Ovary (tissue), 3 donors: Measurements from ENCODE around the gene SEC61B.

Experiments used
- EP300 ChIP-seq: sonication (generic); formaldehyde crosslinking; IDR thresholded peaks from one replicate; pipeline ENCODE4 v1.6.1; 2017; ENCODE audit warnings: antibody characterized with exemption
- POLR2A ChIP-seq: fragments of 450-650 bp; IDR thresholded peaks from one replicate; pipeline ENCODE4 v1.6.1; 2017; ENCODE audit warnings: antibody characterized with exemption, mild to moderate bottlenecking, moderate library complexity
- TF ChIP-seq, protein P1 (sequence below), 3 donors: fragments of 450-650 bp in 2 of 3; fragments of 200-600 bp in 1 of 3; IDR thresholded peaks; one replicate each; pipeline versions ENCODE4 v1.5.1 to v1.8.0; 2016 to 2022; ENCODE audit warnings: antibody characterized with exemption in 3 of 3, mild to moderate bottlenecking in 1 of 3
- donor health status: DM: no; HTN: no; CAD: no.

GRCh38 chr9:99192786-99193465 is 29.2 kb upstream of the SEC61B start:
- TF ChIP-seq, protein P1, sequence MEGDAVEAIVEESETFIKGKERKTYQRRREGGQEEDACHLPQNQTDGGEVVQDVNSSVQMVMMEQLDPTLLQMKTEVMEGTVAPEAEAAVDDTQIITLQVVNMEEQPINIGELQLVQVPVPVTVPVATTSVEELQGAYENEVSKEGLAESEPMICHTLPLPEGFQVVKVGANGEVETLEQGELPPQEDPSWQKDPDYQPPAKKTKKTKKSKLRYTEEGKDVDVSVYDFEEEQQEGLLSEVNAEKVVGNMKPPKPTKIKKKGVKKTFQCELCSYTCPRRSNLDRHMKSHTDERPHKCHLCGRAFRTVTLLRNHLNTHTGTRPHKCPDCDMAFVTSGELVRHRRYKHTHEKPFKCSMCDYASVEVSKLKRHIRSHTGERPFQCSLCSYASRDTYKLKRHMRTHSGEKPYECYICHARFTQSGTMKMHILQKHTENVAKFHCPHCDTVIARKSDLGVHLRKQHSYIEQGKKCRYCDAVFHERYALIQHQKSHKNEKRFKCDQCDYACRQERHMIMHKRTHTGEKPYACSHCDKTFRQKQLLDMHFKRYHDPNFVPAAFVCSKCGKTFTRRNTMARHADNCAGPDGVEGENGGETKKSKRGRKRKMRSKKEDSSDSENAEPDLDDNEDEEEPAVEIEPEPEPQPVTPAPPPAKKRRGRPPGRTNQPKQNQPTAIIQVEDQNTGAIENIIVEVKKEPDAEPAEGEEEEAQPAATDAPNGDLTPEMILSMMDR (IDR thresholded peaks at IDR 0.05): no peak
- TF ChIP-seq POLR2A: no peak
- no peak for TF ChIP-seq EP300
